Gastrocnemius medialis (tissue), 4 donors: ENCODE results near the gene MCOLN3. TPM values are rescaled to one million over a fixed set of nuclear protein-coding genes. Genes with fewer than 3 reads are reported as not detected.
"Not testable (repeated sequence)": the region's sequence is repeated elsewhere in the genome, so short reads cannot be mapped to it uniquely, and the experiment has no call there.

ENCODE experiments used
- ATAC-seq, 2 donors: fragments of 150-250 bp; one replicate each; pipeline ENCODE4 v1.9.1; 2016
- DNase-seq, 2 donors: peaks; one replicate each; pipeline ENCODE4 v3.0.0-alpha.2; 2019
- H3K27ac ChIP-seq, 4 donors: fragments of 200-600 bp; sonication (generic); 1 replicate in 1 of 4; 2 replicates in 3 of 4; pipeline ENCODE4 v1.5.1; 2016 to 2018; ENCODE audit warnings: mild to moderate bottlenecking in 2 of 4, moderate library complexity in 1 of 4
- H3K27me3 ChIP-seq, 3 donors: fragments of 200-600 bp; sonication (generic) in 2 of 3; 1 replicate in 1 of 3; 2 replicates in 2 of 3; pipeline versions ENCODE4 v1.5.1 to v1.6.0; 2016 to 2019; ENCODE audit warnings: mild to moderate bottlenecking in 1 of 3, moderate library complexity in 1 of 3
- H3K36me3 ChIP-seq, 2 donors: fragments of 200-600 bp; sonication (generic) in 1 of 2; one replicate each; pipeline ENCODE4 v1.5.1; 2017 to 2018
- H3K4me1 ChIP-seq, 2 donors: fragments of 200-600 bp; sonication (generic) in 1 of 2; one replicate each; pipeline ENCODE4 v1.5.1; 2016 to 2017; ENCODE audit warnings: mild to moderate bottlenecking in 2 of 2
- H3K4me3 ChIP-seq, 4 donors: fragments of 200-600 bp; sonication (generic) in 3 of 4; 1 replicate in 1 of 4; 2 replicates in 3 of 4; pipeline ENCODE4 v1.5.1; 2016 to 2019; ENCODE audit warnings: mild to moderate bottlenecking in 2 of 4
- H3K9me3 ChIP-seq, 3 donors: fragments of 200-600 bp; sonication (generic) in 2 of 3; 1 replicate in 1 of 3; 2 replicates in 2 of 3; pipeline ENCODE4 v1.5.1; 2016 to 2019
- POLR2A ChIP-seq, 2 donors: fragments of 450-650 bp; IDR thresholded peaks; one replicate each; pipeline ENCODE4 v1.6.1; 2017; ENCODE audit warnings: antibody characterized with exemption in 2 of 2, mild to moderate bottlenecking in 2 of 2, moderate library complexity in 2 of 2
- in situ Hi-C, 4 donors: fragments of 200-750 bp; cut with MboI; loops; one replicate each; pipeline versions ENCODE4 v1.15.0 to v1.8.0; 2017; ENCODE audit warnings: low sequenced_read_pairs in 4 of 4
- intact Hi-C: fragments of 100-400 bp; cut with DNase I; formaldehyde crosslinking; loops from one replicate; pipeline ENCODE4 v1.15.1; 2023; ENCODE audit warnings: low total_unique reads
- total RNA-seq, 4 donors: library from RNA; depleted of rRNA; stranded (reverse); fragments of >200 nt; gene quantifications; one replicate each; pipeline versions ENCODE4 v1.1.0 to v1.2.3, GENCODE V29; 2016
- TF ChIP-seq, protein P1 (sequence below), 5 experiments: fragments of 450-650 bp in 3 of 5; fragments of 200-600 bp in 2 of 5; sonication (generic) in 2 of 5; IDR thresholded peaks in 4 of 5; conservative IDR thresholded peaks in 1 of 5; 1 replicate in 4 of 5; 2 replicates in 1 of 5; pipeline ENCODE4 v1.5.1; 2016 to 2019; ENCODE audit warnings: antibody characterized with exemption in 5 of 5, mild to moderate bottlenecking in 3 of 5, moderate library complexity in 3 of 5

Gene MCOLN3
- total RNA-seq, 4 donors from 2014 or later, result 0.19 to 0.61 (median 0.33) TPM

DNA sequence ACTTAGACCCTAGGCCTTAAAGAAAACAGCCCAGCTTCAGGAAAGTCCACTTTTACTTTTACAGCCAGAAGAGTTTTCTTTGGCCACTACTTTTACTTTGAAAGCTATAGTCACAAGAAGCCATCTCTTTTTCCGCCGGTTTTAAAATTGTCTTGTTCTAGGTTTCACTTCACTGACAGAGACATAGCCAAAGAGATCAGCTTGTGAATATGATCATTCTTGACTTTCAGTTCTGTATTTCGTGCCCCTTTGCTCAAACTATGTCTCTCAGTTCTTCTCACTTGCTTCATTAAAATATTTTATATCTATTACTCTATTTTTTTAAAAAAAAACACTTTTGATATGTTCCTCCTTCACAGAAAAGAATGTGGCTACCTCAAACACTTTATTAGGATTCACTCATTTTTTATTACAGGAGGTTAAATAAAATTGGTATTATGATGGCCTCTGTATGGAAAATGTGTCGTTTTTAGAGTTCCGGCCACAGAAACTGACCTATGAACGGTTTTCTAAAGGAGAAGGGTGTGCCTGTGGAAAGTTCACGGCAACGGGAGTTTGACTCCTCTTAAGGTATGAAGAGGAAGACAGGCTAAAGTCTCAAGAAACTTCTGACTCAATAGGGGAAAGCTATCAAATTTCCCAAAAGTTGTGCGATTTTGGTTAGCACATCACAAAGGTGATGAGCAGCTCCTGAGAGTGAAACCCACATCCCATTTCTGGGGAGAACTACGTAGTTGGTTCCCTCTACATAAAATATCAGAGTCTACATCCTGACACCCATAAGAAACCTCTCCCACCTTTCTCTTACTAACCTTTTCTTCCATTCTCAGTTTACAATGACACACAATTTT, 52.6 kb downstream of the MCOLN3 start:
- intact Hi-C loops, result no loop called here
- in situ Hi-C loops, result no loop called here
- H3K27ac ChIP-seq, result no peak overlapping the region
- peak overlapping the region in 1 of 4 donors; percentile 58 for H3K4me3 ChIP-seq
- ATAC-seq (no peak), DNase-seq (no peak)
- peaks cover 40 to 49% (median 47%) of the 10 kb centered on the region in 3 donors for H3K27me3 ChIP-seq
- TF ChIP-seq POLR2A (IDR thresholded peaks at IDR 0.05), result no peak
- TF ChIP-seq, protein P1, sequence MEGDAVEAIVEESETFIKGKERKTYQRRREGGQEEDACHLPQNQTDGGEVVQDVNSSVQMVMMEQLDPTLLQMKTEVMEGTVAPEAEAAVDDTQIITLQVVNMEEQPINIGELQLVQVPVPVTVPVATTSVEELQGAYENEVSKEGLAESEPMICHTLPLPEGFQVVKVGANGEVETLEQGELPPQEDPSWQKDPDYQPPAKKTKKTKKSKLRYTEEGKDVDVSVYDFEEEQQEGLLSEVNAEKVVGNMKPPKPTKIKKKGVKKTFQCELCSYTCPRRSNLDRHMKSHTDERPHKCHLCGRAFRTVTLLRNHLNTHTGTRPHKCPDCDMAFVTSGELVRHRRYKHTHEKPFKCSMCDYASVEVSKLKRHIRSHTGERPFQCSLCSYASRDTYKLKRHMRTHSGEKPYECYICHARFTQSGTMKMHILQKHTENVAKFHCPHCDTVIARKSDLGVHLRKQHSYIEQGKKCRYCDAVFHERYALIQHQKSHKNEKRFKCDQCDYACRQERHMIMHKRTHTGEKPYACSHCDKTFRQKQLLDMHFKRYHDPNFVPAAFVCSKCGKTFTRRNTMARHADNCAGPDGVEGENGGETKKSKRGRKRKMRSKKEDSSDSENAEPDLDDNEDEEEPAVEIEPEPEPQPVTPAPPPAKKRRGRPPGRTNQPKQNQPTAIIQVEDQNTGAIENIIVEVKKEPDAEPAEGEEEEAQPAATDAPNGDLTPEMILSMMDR (IDR thresholded peaks at IDR 0.05 in 4 of 5, conservative IDR thresholded peaks at IDR 0.05 in 1 of 5), result no peak
- H3K9me3 ChIP-seq, result no peaks in the 10 kb centered on the region
- H3K4me1 ChIP-seq, result peaks cover 9 to 19% of the 10 kb centered on the region in 2 donors
- H3K36me3 ChIP-seq, result no peaks in the 10 kb centered on the region

GRCh38 chr1:84991097-84991920, 57.0 kb downstream of the MCOLN3 start:
- Histone ChIP-seq H3K4me3 (no peak overlapping the region), H3K4me1 (peaks cover 0 to under 1% of the 10 kb centered on the region in 2 donors), H3K36me3 (no peaks in the 10 kb centered on the region), H3K27ac (no peak overlapping the region), H3K27me3 (peaks cover 13 to 19% (median 16%) of the 10 kb centered on the region in 3 donors), H3K9me3 (no peaks in the 10 kb centered on the region)
- ATAC-seq (no peak), DNase-seq (no peak)
- intact Hi-C loops, result no loop called here
- TF ChIP-seq, protein P1 (IDR thresholded peaks at IDR 0.05 in 4 of 5, conservative IDR thresholded peaks at IDR 0.05 in 1 of 5), result no peak
- no peak for TF ChIP-seq POLR2A (IDR thresholded peaks at IDR 0.05)
- in situ Hi-C loops, result no loop called here

GRCh38 chr1:84988588-84988987, 59.7 kb downstream of the MCOLN3 start:
- H3K27ac ChIP-seq, result no peak overlapping the region
- no peak for DNase-seq
- no peaks in the 10 kb centered on the region for H3K36me3 ChIP-seq
- H3K4me1 ChIP-seq, result no peaks in the 10 kb centered on the region
- H3K27me3 ChIP-seq, result no peaks in the 10 kb centered on the region
- intact Hi-C loops, result no loop called here
- TF ChIP-seq POLR2A (IDR thresholded peaks at IDR 0.05), result no peak
- TF ChIP-seq, protein P1 (IDR thresholded peaks at IDR 0.05 in 4 of 5, conservative IDR thresholded peaks at IDR 0.05 in 1 of 5), result no peak
- ATAC-seq, result no peak
- in situ Hi-C loops, result no loop called here
- no peaks in the 10 kb centered on the region for H3K9me3 ChIP-seq
- no peak overlapping the region for H3K4me3 ChIP-seq

GRCh38 chr1:84986561-84986960, 61.7 kb downstream of the MCOLN3 start:
- H3K36me3 ChIP-seq, DNase-seq, H3K4me1 ChIP-seq, H3K27me3 ChIP-seq, H3K9me3 ChIP-seq, intact Hi-C loops, ATAC-seq, in situ Hi-C loops, H3K4me3 ChIP-seq, H3K27ac ChIP-seq: not testable (repeated sequence)

- H3K36me3 ChIP-seq, result no peaks in the 10 kb centered on the region
- ATAC-seq (no peak), DNase-seq (no peak)
- no peak for TF ChIP-seq POLR2A (IDR thresholded peaks at IDR 0.05)
- TF ChIP-seq, protein P1 (IDR thresholded peaks at IDR 0.05 in 4 of 5, conservative IDR thresholded peaks at IDR 0.05 in 1 of 5), result no peak
- H3K27ac ChIP-seq, result no peak overlapping the region
- H3K4me3 ChIP-seq, result no peak overlapping the region
- no peaks in the 10 kb centered on the region for H3K9me3 ChIP-seq
- in situ Hi-C loops, result no loop called here
- no peaks in the 10 kb centered on the region for H3K27me3 ChIP-seq
- intact Hi-C loops, result no loop called here
- no peaks in the 10 kb centered on the region for H3K4me1 ChIP-seq
These were observed 62.9 kb downstream of the MCOLN3 start for GRCh38 chr1:84985365-84985764.
